MM.1S (cell line): ENCODE results near the gene RNF214.
"Not testable (repeated sequence)": the region's sequence is repeated elsewhere in the genome, so short reads cannot be mapped to it uniquely, and the experiment has no call there.

Experiments
- EZH2 ChIP-seq: fragments of 300-600 bp; sonication (generic); optimal IDR thresholded peaks from 2 replicates; pipeline ENCODE3; 2017; ENCODE audit warnings: low read depth, mild to moderate bottlenecking, antibody characterized with exemption, low read length, mixed read lengths
- TF ChIP-seq, protein P1 (sequence below): fragments of 300-600 bp; sonication (generic); IDR thresholded peaks from 2 replicates; pipeline ENCODE4 v1.5.1; 2016; ENCODE audit warnings: antibody characterized with exemption, low read length, mixed read lengths

DNA sequence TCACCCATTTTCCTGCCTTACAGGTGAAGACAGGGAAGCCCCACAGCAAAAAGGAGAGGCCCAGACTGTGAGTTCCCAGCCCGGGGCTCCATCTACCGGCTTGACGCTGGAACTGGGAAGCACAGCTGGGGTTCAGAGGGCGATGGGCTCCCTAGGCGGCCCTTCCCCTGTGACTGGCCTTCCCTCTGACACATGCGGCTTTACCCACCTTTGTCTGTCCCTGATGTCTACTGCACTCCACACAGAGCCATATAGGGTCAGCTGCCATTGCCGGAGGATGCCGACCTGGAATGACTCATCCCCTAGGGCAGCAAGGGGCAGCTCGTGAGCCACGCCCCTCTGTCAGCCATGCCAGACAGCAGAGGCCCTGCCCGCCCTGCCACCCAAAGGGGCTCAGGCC is 25.6 kb upstream of the RNF214 start:
- TF ChIP-seq, protein P1, sequence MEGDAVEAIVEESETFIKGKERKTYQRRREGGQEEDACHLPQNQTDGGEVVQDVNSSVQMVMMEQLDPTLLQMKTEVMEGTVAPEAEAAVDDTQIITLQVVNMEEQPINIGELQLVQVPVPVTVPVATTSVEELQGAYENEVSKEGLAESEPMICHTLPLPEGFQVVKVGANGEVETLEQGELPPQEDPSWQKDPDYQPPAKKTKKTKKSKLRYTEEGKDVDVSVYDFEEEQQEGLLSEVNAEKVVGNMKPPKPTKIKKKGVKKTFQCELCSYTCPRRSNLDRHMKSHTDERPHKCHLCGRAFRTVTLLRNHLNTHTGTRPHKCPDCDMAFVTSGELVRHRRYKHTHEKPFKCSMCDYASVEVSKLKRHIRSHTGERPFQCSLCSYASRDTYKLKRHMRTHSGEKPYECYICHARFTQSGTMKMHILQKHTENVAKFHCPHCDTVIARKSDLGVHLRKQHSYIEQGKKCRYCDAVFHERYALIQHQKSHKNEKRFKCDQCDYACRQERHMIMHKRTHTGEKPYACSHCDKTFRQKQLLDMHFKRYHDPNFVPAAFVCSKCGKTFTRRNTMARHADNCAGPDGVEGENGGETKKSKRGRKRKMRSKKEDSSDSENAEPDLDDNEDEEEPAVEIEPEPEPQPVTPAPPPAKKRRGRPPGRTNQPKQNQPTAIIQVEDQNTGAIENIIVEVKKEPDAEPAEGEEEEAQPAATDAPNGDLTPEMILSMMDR: not testable (repeated sequence)
- not testable (repeated sequence) for TF ChIP-seq EZH2
